ENCODE measurements around the gene CADM2.
"Not testable (repeated sequence)": the region's sequence is repeated elsewhere in the genome, so short reads cannot be mapped to it uniquely, and the experiment has no call there.

The CADM2 gene

GRCh38 chr3:85846940-85847339 lies 888.2 kb downstream of the CADM2 start:
- no peak for DNase-seq

- DNase-seq: no peak
These were observed 892.3 kb downstream of the CADM2 start for GRCh38 chr3:85851071-85851470.

GRCh38 chr3:85853805-85854204 lies 895.0 kb downstream of the CADM2 start:
- DNase-seq: no peak

- no peak for DNase-seq
These were observed 904.2 kb downstream of the CADM2 start for GRCh38 chr3:85862893-85863455.

- no peak for DNase-seq
These were observed 906.1 kb downstream of the CADM2 start for GRCh38 chr3:85864896-85865295.

GRCh38 chr3:85867072-85867471 lies 908.3 kb downstream of the CADM2 start:
- DNase-seq: no peak

- no peak for DNase-seq
These were observed 916.8 kb downstream of the CADM2 start for GRCh38 chr3:85875589-85875988.

GRCh38 chr3:85877631-85878030 lies 918.8 kb downstream of the CADM2 start:
- DNase-seq: no peak

- DNase-seq: no peak
These were observed 923.1 kb downstream of the CADM2 start for GRCh38 chr3:85881833-85882393.

- DNase-seq: no peak
These were observed 931.3 kb downstream of the CADM2 start for GRCh38 chr3:85890043-85890555.

GRCh38 chr3:85903434-85903833 lies 944.6 kb downstream of the CADM2 start:
- DNase-seq: no peak

GRCh38 chr3:85912980-85913379 lies 954.2 kb downstream of the CADM2 start:
- DNase-seq: no peak

- no peak for DNase-seq
These were observed 963.6 kb downstream of the CADM2 start for GRCh38 chr3:85922374-85922773.

GRCh38 chr3:85930718-85931117 lies 971.9 kb downstream of the CADM2 start:
- DNase-seq: no peak

GRCh38 chr3:85933326-85933725 lies 974.5 kb downstream of the CADM2 start:
- DNase-seq: no peak

- no peak for DNase-seq
These were observed 976.4 kb downstream of the CADM2 start for GRCh38 chr3:85935171-85935570.

GRCh38 chr3:85939074-85939482 lies 980.3 kb downstream of the CADM2 start:
- peak; percentile 81 for DNase-seq

- DNase-seq: no peak
These were observed 991.6 kb downstream of the CADM2 start for GRCh38 chr3:85950435-85950834.

- DNase-seq: no peak
These were observed 1002.0 kb downstream of the CADM2 start for GRCh38 chr3:85960793-85961192.

- DNase-seq: no peak
These were observed 1019.0 kb downstream of the CADM2 start for GRCh38 chr3:85977615-85978338.

GRCh38 chr3:85979034-85979433 lies 1020.2 kb downstream of the CADM2 start:
- DNase-seq: no peak

- not testable (repeated sequence) for DNase-seq
These were observed 1030.8 kb downstream of the CADM2 start for GRCh38 chr3:85989581-85989980.

- DNase-seq: no peak
These were observed 1070.8 kb downstream of the CADM2 start for GRCh38 chr3:86029590-86029989.

- DNase-seq: no peak
These were observed 1079.1 kb downstream of the CADM2 start for GRCh38 chr3:86037916-86038315.
